ENCODE measurements around the gene PRR22.
"Not testable (repeated sequence)": the region's sequence is repeated elsewhere in the genome, so short reads cannot be mapped to it uniquely, and the experiment has no call there.

PRR22 gene

GRCh38 chr19:5749505-5749904 lies 35.0 kb downstream of the PRR22 start:
- no peak for DNase-seq (ENCODE audit: low read depth)
- TF ChIP-seq, protein P1, sequence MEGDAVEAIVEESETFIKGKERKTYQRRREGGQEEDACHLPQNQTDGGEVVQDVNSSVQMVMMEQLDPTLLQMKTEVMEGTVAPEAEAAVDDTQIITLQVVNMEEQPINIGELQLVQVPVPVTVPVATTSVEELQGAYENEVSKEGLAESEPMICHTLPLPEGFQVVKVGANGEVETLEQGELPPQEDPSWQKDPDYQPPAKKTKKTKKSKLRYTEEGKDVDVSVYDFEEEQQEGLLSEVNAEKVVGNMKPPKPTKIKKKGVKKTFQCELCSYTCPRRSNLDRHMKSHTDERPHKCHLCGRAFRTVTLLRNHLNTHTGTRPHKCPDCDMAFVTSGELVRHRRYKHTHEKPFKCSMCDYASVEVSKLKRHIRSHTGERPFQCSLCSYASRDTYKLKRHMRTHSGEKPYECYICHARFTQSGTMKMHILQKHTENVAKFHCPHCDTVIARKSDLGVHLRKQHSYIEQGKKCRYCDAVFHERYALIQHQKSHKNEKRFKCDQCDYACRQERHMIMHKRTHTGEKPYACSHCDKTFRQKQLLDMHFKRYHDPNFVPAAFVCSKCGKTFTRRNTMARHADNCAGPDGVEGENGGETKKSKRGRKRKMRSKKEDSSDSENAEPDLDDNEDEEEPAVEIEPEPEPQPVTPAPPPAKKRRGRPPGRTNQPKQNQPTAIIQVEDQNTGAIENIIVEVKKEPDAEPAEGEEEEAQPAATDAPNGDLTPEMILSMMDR (conservative IDR thresholded peaks at IDR 0.05; ENCODE audit: low read length): no peak

DNA sequence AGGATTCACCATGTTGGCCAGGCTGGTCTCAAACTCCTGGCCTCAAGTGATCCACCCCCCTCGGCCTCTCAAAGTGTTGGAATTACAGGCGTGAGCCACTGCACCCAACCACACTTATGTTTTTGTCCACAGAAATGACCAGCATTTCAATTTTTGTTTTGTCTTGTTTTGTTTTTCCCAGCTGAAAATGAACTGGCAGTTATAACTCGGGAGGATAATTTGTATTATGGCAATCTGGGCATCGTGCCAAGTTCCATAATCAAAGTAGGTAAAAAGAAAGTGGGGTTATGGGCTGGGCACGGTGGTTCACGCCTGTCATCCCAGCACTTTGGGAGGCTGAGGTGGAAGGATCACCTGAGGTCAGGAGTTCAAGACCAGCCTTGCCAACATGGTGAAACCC lies 35.6 kb downstream of the PRR22 start:
- not testable (repeated sequence) for DNase-seq (ENCODE audit: low read depth); H3K4me3 ChIP-seq (ENCODE audit: low read length)

More at GRCh38 chr19:5749505-5749904, 35.0 kb downstream of the PRR22 start:
- no peak overlapping the region for H3K4me3 ChIP-seq (ENCODE audit: low read length)

DNA sequence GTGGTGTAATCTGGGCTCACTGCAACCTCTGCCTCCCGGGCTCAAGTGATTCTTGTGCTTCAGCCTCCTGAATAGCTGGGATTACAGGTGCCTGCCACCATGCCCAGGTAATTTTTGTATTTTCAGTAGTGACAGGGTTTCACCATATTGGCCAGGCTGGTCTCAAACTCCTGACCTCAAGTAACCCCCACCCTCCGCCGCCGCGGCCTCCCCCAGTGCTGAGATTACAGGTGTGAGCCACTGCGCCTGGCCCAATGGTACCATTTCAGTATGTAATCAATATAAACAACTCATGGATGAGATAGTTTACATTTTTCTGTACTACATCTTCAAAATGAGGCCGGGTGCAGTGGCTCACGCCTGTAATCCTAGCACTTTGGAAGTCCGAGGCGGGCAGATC lies 39.5 kb downstream of the PRR22 start:
- H3K4me3 ChIP-seq (ENCODE audit: low read length); DNase-seq (ENCODE audit: low read depth): not testable (repeated sequence)

DNA sequence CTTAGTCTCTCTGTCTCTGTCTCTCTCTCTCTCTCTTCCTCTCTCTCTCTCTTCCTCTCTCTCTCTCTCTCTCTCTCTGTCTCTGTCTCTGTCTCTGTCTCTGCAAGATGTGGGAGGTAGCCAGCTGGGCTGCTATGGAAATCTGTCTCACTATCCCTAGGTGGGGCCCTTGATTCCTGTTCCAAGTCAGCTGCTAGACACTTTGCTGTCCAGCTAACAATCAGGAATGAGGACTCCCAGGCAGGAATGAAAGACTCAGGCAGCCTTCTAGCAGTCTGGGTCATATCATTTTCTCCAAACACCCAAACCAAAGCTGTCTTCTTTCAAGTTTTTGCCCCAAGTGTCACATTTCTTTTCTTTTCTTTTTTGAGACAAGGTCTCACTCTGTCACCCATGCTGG lies 40.9 kb downstream of the PRR22 start:
- TF ChIP-seq, protein P1 (conservative IDR thresholded peaks at IDR 0.05; ENCODE audit: low read length): no peak
- DNase-seq (ENCODE audit: low read depth): no peak

GRCh38 chr19:5742051-5742450 lies 42.5 kb downstream of the PRR22 start:
- H3K4me3 ChIP-seq (ENCODE audit: low read length): no peak overlapping the region
- no peak for DNase-seq (ENCODE audit: low read depth)
- TF ChIP-seq, protein P1 (conservative IDR thresholded peaks at IDR 0.05; ENCODE audit: low read length): no peak

More for the DNA sequence above, 40.9 kb downstream of the PRR22 start:
- H3K4me3 ChIP-seq (ENCODE audit: low read length): no peak overlapping the region

DNA sequence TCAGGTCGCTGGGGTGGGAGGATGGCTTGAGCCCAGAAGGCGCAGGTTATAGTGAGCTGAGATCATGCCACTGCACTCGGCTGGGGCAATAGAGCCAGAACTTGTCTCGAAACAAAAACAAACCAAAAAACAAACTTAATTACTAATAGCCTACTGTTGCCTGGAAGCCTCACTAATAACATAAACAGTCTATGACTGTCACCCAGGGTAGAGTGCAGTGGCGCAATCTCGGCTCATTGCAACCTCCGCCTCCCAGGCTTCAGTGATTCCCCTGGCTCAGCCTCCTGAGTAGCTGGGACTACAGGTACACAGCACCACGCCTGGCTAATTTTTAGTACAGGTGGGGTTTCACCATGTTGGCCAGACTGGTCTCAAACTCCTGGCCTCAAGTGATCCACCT lies 46.1 kb downstream of the PRR22 start:
- DNase-seq (ENCODE audit: low read depth): peak; percentile 31
- TF ChIP-seq, protein P1 (conservative IDR thresholded peaks at IDR 0.05; ENCODE audit: low read length): no peak
- no peak overlapping the region for H3K4me3 ChIP-seq (ENCODE audit: low read length)

GRCh38 chr19:5733172-5733571 lies 51.4 kb downstream of the PRR22 start:
- not testable (repeated sequence) for DNase-seq (ENCODE audit: low read depth); H3K4me3 ChIP-seq (ENCODE audit: low read length)

Measured in AG10803 (cell line).